RWPE2 (cell line): ENCODE data around the gene AMIGO3.

Experiments
- ATAC-seq: fragments of 200-7000 bp; cut with Tn5 transposase; 3 replicates; pipeline ENCODE4 v1.9.1; 2021; ENCODE audit warnings: low read depth
- DNase-seq: peaks from one replicate; pipeline ENCODE4 v3.0.0-alpha.2; 2020; ENCODE audit warnings: low spot score
- H3K27ac ChIP-seq: fragments of 450-650 bp; 2 replicates; pipeline ENCODE4 v1.5.1; 2017; ENCODE audit warnings: mild to moderate bottlenecking; ENCODE audit not compliant: poor library complexity, severe bottlenecking
- H3K27me3 ChIP-seq: fragments of 250-450 bp; sonication (Bioruptor Pico); 2 replicates; pipeline ENCODE4 v1.5.1; 2021; ENCODE audit warnings: mild to moderate bottlenecking, moderate library complexity; ENCODE audit not compliant: insufficient read depth, poor library complexity, severe bottlenecking
- H3K36me3 ChIP-seq: fragments of 250-450 bp; sonication (Bioruptor Pico); 2 replicates; pipeline ENCODE4 v1.5.1; 2020; ENCODE audit warnings: low read depth, mild to moderate bottlenecking, moderate library complexity
- H3K4me1 ChIP-seq: fragments of 250-450 bp; sonication (Bioruptor Pico); 2 replicates; pipeline ENCODE4 v1.5.1; 2021; ENCODE audit warnings: mild to moderate bottlenecking, moderate library complexity; ENCODE audit not compliant: insufficient read depth, poor library complexity, severe bottlenecking
- H3K4me3 ChIP-seq: fragments of 250-450 bp; sonication (Bioruptor Pico); 2 replicates; pipeline ENCODE4 v1.5.1; 2021; ENCODE audit warnings: mild to moderate bottlenecking, moderate library complexity; ENCODE audit not compliant: severe bottlenecking
- H3K9me3 ChIP-seq: fragments of 250-450 bp; sonication (Bioruptor Pico); 2 replicates; pipeline ENCODE4 v1.5.1; 2021; ENCODE audit warnings: mild to moderate bottlenecking, moderate library complexity; ENCODE audit not compliant: severe bottlenecking
- TF ChIP-seq, protein P1 (sequence below): fragments of 450-650 bp; IDR thresholded peaks from one replicate; pipeline ENCODE4 v1.5.1; 2017; ENCODE audit warnings: mild to moderate bottlenecking, moderate library complexity; ENCODE audit not compliant: poor library complexity, severe bottlenecking

AMIGO3 gene

DNA sequence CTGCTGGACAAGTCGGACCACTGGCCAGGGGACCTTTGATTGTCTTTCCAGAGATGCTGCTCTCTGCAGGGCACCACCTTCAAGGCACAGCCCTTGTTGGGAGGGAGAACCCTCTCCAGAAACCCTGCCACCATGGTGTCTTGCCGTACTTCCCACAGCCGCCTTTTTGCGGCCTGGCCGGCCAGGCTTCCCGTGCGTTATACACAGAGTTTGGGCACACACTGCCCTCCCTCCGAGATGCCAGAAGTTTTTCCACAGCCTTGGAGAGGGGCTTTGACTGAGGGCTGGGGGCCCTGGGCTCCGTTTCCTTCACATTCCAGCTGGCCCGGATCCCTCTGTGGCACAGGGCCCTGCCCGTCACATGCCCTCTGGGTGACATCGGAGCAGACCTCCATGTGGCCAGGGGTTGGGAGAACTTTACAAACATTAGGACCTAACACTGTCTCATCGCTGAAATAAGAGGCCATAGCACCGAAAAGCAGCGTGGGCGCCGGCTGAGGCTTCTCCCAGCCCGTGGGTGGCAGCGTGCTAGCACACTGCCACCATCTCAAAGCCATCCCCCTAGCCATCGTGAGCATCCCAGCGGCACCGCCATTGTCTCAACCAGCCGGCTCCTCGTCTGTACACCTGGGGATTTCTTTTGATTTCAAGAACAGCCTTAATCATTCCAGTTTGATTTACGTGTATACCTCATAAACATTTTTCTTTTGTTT is 51.6 kb downstream of the AMIGO3 start:
- TF ChIP-seq, protein P1, sequence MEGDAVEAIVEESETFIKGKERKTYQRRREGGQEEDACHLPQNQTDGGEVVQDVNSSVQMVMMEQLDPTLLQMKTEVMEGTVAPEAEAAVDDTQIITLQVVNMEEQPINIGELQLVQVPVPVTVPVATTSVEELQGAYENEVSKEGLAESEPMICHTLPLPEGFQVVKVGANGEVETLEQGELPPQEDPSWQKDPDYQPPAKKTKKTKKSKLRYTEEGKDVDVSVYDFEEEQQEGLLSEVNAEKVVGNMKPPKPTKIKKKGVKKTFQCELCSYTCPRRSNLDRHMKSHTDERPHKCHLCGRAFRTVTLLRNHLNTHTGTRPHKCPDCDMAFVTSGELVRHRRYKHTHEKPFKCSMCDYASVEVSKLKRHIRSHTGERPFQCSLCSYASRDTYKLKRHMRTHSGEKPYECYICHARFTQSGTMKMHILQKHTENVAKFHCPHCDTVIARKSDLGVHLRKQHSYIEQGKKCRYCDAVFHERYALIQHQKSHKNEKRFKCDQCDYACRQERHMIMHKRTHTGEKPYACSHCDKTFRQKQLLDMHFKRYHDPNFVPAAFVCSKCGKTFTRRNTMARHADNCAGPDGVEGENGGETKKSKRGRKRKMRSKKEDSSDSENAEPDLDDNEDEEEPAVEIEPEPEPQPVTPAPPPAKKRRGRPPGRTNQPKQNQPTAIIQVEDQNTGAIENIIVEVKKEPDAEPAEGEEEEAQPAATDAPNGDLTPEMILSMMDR, result no peak
- peaks cover 16% of the 10 kb centered on the region for H3K4me1 ChIP-seq
- H3K36me3 ChIP-seq, result no peaks in the 10 kb centered on the region
- peak overlapping the region; percentile 38 for H3K27ac ChIP-seq
- ATAC-seq (no peak), DNase-seq (no peak)
- H3K27me3 ChIP-seq, result no peaks in the 10 kb centered on the region
- no peak overlapping the region for H3K4me3 ChIP-seq
- no peaks in the 10 kb centered on the region for H3K9me3 ChIP-seq
